ENCODE measurements around the gene SLC38A9.

Gene SLC38A9

GRCh38 chr5:55665065-55665464, 47.1 kb downstream of the SLC38A9 start:
- no peak for DNase-seq (ENCODE audit: low read depth in 2 of 3, low spot score in 1 of 3)

- DNase-seq (ENCODE audit: low read depth in 2 of 3, low spot score in 1 of 3): no peak
Observed at GRCh38 chr5:55657443-55657842, 54.7 kb downstream of the SLC38A9 start.

- peak in 1 of 3 donors; percentile 4 for DNase-seq (ENCODE audit: low read depth in 2 of 3, low spot score in 1 of 3)
Observed at GRCh38 chr5:55650386-55650785, 61.7 kb downstream of the SLC38A9 start.

- DNase-seq (ENCODE audit: low read depth in 2 of 3, low spot score in 1 of 3): no peak
Observed at GRCh38 chr5:55649963-55650362, 62.2 kb downstream of the SLC38A9 start.

- no peak for DNase-seq (ENCODE audit: low read depth in 2 of 3, low spot score in 1 of 3)
Observed at GRCh38 chr5:55645304-55645703, 66.8 kb downstream of the SLC38A9 start.

GRCh38 chr5:55638455-55638854, 73.7 kb downstream of the SLC38A9 start:
- DNase-seq (ENCODE audit: low read depth in 2 of 3, low spot score in 1 of 3): no peak

GRCh38 chr5:55638051-55638450, 74.1 kb downstream of the SLC38A9 start:
- no peak for DNase-seq (ENCODE audit: low read depth in 2 of 3, low spot score in 1 of 3)

GRCh38 chr5:55636683-55637082, 75.4 kb downstream of the SLC38A9 start:
- no peak for DNase-seq (ENCODE audit: low read depth in 2 of 3, low spot score in 1 of 3)

- DNase-seq (ENCODE audit: low read depth in 2 of 3, low spot score in 1 of 3): no peak
Observed at GRCh38 chr5:55636177-55636576, 75.9 kb downstream of the SLC38A9 start.

- no peak for DNase-seq (ENCODE audit: low read depth in 2 of 3, low spot score in 1 of 3)
Observed at GRCh38 chr5:55634866-55635265, 77.3 kb downstream of the SLC38A9 start.

GRCh38 chr5:55634209-55634805, 77.8 kb downstream of the SLC38A9 start:
- no peak for DNase-seq (ENCODE audit: low read depth in 2 of 3, low spot score in 1 of 3)

GRCh38 chr5:55633574-55634208, 78.4 kb downstream of the SLC38A9 start:
- no peak for DNase-seq (ENCODE audit: low read depth in 2 of 3, low spot score in 1 of 3)

- no peak for DNase-seq (ENCODE audit: low read depth in 2 of 3, low spot score in 1 of 3)
Observed at GRCh38 chr5:55629815-55630214, 82.3 kb downstream of the SLC38A9 start.

GRCh38 chr5:55626790-55627189, 85.3 kb downstream of the SLC38A9 start:
- no peak for DNase-seq (ENCODE audit: low read depth in 2 of 3, low spot score in 1 of 3)

GRCh38 chr5:55625913-55626312, 86.2 kb downstream of the SLC38A9 start:
- no peak for DNase-seq (ENCODE audit: low read depth in 2 of 3, low spot score in 1 of 3)

GRCh38 chr5:55625589-55625909, 86.6 kb downstream of the SLC38A9 start:
- no peak for DNase-seq (ENCODE audit: low read depth in 2 of 3, low spot score in 1 of 3)

GRCh38 chr5:55624841-55625588, 87.1 kb downstream of the SLC38A9 start:
- no peak for DNase-seq (ENCODE audit: low read depth in 2 of 3, low spot score in 1 of 3)

GRCh38 chr5:55623789-55624188, 88.3 kb downstream of the SLC38A9 start:
- DNase-seq (ENCODE audit: low read depth in 2 of 3, low spot score in 1 of 3): no peak

- no peak for DNase-seq (ENCODE audit: low read depth in 2 of 3, low spot score in 1 of 3)
Observed at GRCh38 chr5:55622460-55622859, 89.7 kb downstream of the SLC38A9 start.

GRCh38 chr5:55621229-55621628, 90.9 kb downstream of the SLC38A9 start:
- no peak for DNase-seq (ENCODE audit: low read depth in 2 of 3, low spot score in 1 of 3)

GRCh38 chr5:55620766-55621160, 91.4 kb downstream of the SLC38A9 start:
- no peak for DNase-seq (ENCODE audit: low read depth in 2 of 3, low spot score in 1 of 3)

GRCh38 chr5:55620009-55620765, 91.9 kb downstream of the SLC38A9 start:
- no peak for DNase-seq (ENCODE audit: low read depth in 2 of 3, low spot score in 1 of 3)
